Measurements from ENCODE around the gene KEAP1. TPM values are rescaled to one million over a fixed set of nuclear protein-coding genes. Genes with fewer than 3 reads are reported as not detected.
"Not testable (repeated sequence)": the region's sequence is repeated elsewhere in the genome, so short reads cannot be mapped to it uniquely, and the experiment has no call there.

The KEAP1 gene
- polyA plus RNA-seq, 10 donors = 57.9 to 73.5 (median 65.2) TPM

- peak in 2 of 3 donors; percentile 39 to 61 for DNase-seq
These were observed 1.1 kb downstream of the KEAP1 start for GRCh38 chr19:10501971-10502523.

DNA sequence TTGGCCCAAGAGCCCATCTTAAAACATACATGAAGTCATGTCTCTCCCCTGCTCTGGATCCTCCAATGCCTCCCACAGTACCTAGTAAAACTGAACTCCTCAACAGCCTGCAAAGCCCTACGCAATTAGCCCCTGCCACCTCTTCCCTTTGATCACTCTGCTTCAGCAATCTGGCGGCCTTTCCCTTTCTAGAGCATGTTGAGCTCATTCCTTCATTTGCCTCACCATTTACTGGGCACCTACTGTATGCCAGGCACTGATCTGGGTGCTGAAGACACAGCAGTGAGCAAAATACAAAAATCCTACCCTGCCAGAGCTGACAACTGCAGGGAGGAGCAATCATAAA lies 2.9 kb downstream of the KEAP1 start:
- no peak for DNase-seq

DNA sequence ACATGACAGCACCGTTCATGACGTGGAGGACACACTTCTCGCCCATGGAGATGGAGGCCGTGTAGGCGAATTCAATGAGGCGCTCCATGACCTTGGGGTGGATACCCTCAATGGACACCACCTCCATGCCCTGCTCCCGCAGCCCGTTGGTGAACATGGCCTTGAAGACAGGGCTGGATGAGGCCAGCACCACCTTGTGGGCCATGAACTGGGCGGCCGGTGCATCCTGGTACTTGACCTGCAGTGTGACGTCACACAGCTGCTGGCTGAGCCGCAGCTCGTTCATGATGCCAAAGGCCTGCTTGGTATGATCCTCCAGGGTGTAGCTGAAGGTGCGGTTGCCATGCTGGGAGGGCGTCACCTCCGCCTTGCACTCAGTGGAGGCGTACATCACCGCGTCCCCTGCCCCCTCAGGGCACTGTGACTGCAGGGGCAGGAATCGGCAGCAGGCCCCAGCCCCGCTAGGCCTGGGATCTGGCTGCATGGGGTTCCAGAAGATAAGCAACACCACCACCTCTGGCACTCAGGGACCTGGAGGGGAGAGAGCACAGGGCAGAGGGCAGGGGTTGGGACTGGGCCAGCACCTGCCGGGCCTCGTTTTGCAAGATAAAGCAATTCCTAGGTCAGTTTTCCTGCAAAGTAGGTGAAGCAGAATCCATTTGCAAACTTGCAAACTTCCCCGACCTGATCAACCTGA lies 3.5 kb downstream of the KEAP1 start:
- DNase-seq = no peak

GRCh38 chr19:10497371-10497770 lies 5.8 kb downstream of the KEAP1 start:
- no peak for DNase-seq

GRCh38 chr19:10491472-10492047 lies 11.6 kb downstream of the KEAP1 start:
- no peak for DNase-seq

DNA sequence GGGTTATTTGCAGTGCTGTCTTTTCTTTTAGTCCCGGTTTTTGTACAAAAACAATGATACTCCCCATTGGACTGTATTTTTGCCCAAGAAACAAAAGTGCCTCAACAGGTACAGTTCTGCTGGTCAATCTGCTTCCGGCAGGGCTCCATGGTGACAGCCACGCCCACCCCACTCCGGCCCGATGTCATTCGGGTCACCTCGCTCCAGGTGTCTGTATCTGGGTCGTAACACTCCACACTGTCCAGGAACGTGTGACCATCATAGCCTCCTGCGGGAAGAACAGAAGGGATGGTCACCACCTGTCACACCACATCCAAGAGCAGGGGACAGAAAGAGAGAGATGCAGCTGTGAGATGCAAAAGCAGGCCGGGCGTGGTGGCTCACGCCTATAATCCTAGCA lies 16.6 kb downstream of the KEAP1 start:
- DNase-seq = no peak

- peak; percentile 89 to 95 (median 93) for DNase-seq
These were observed 24.2 kb downstream of the KEAP1 start for GRCh38 chr19:10478903-10479384.

- peak in 1 of 3 donors; percentile 11 for DNase-seq
These were observed 24.7 kb downstream of the KEAP1 start for GRCh38 chr19:10478476-10478875.

- DNase-seq = no peak
These were observed 28.1 kb downstream of the KEAP1 start for GRCh38 chr19:10474962-10475451.

- DNase-seq = no peak
These were observed 30.0 kb downstream of the KEAP1 start for GRCh38 chr19:10473192-10473591.

DNA sequence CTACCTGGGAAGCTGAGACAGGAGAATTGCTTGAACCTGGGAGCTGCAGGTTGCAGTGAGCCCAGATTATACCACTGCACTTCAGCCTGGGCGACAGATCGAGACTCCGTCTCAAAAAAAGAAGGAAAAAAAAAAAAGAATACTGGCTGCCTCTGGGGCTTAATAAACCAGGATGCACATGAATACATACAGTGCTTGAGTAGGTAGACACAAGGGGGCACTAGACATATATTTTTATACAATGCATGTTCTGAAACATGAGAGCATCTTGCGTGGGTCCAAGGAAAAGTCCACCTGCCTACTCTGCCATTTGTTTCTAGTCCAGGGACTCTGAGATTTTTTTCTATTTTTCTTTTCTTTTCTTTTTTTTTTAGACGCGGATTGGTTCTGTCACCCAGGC lies 31.2 kb downstream of the KEAP1 start:
- peak in 2 of 3 donors; percentile 7 to 38 for DNase-seq

- DNase-seq = no peak
These were observed 35.0 kb downstream of the KEAP1 start for GRCh38 chr19:10468133-10468532.

DNA sequence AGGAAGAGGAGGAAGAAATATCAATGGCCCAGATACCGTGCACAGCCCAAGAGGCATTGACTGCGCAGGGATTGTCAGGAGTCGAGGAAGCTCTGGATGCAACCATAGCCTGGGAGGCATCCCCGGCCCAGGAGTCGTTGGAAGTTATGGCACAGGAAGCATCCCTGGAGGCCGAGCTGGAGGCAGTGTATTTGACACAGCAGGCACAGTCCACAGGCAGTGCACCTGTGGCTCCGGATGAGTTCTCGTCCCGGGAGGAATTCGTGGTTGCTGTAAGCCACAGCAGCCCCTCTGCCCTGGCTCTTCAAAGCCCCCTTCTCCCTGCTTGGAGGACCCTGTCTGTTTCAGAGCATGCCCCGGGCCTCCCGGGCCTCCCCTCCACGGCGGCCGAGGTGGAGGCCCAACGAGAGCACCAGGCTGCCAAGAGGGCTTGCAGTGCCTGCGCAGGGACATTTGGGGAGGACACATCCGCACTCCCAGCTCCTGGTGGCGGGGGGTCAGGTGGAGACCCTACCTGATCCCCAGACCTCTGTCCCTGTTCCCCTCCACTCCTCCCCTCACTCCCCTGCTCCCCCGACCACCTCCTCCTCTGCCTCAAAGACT lies 36.0 kb downstream of the KEAP1 start:
- DNase-seq = no peak

- no peak for DNase-seq
These were observed 38.7 kb downstream of the KEAP1 start for GRCh38 chr19:10464456-10464855.

- no peak for DNase-seq
These were observed 40.6 kb downstream of the KEAP1 start for GRCh38 chr19:10462557-10462956.

DNA sequence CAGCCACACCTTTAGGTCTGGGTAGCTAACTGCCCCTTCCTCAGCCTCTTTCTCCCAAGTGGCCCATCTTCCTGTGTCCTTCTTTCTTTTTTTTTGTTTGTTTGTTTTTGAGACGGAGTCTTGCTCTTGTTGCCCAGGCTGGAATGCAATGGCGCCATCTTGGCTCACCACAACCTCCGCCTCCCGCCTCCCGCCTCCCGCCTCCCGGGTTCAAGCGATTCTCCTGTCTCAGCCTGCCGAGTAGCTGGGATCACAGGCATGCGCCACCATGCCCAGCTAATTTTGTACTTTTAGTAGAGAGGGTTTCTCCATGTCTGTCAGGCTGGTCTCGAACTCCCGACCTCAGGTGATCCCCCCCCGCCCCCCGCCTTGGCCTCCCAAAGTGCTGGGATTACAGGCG lies 41.1 kb downstream of the KEAP1 start:
- DNase-seq = not testable (repeated sequence)

GRCh38 chr19:10461047-10461949 lies 41.9 kb downstream of the KEAP1 start:
- peak; percentile 80 to 93 (median 85) for DNase-seq

DNA sequence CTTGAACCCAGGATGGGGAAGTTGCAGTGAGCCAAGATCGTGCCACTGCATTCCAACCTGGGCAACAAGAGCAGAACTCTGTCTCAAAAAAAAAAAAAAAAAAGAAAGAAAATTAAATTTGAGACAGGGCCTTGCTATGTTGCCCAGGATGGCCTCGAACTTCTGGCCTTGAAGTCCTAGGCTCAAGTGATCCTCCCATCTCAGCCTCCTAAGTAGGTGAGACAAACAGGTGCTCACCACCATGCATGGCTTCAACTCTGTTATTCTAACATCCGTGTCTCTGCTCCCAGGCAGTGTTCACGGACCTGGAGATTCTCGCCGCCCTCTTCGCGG lies 42.5 kb downstream of the KEAP1 start:
- DNase-seq = no peak

DNA sequence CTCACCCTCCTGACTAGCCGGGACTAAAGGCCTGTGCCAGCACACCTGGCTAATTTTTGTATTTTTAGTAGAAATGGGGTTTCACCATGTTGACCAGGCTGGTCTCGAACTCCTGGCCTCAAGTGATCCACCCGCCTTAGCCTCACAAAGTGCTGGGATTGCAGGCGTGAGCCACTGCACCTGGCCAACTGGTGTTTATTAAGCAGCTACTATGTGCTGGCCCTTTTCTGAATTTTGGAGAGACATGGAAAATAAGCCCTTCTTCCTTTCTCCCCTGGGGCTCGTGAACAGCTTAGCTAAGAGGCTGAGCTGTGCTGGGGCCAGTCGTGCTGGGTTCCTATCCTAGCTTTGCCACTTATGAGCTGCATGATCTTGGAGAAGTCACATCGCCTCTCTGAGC lies 44.4 kb downstream of the KEAP1 start:
- not testable (repeated sequence) for DNase-seq

- no peak for DNase-seq
These were observed 48.9 kb downstream of the KEAP1 start for GRCh38 chr19:10454267-10454666.

DNA sequence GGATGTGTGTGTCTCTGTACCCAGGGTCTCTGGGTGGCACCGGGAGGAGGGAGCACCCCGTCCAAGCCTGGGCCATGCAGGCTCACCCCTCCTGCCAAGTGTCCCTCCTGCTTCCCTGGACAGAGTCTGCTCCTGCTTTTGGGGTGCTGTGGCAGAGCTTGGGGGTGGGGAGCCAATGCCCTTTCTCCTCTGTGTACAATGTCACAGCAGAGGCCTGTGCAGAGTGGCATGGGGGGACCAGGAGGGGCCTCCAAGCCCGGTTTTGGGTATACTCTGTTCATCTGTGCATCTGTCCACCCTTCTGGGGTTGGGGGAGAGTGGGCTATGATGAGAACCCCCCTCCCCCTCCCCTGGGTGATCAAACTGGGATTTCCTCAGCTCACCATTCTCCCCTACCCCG lies 49.3 kb downstream of the KEAP1 start:
- no peak for DNase-seq

Measured in muscle of back (tissue), 11 donors.